ENCODE data around the gene NFATC3.

The NFATC3 gene

DNA sequence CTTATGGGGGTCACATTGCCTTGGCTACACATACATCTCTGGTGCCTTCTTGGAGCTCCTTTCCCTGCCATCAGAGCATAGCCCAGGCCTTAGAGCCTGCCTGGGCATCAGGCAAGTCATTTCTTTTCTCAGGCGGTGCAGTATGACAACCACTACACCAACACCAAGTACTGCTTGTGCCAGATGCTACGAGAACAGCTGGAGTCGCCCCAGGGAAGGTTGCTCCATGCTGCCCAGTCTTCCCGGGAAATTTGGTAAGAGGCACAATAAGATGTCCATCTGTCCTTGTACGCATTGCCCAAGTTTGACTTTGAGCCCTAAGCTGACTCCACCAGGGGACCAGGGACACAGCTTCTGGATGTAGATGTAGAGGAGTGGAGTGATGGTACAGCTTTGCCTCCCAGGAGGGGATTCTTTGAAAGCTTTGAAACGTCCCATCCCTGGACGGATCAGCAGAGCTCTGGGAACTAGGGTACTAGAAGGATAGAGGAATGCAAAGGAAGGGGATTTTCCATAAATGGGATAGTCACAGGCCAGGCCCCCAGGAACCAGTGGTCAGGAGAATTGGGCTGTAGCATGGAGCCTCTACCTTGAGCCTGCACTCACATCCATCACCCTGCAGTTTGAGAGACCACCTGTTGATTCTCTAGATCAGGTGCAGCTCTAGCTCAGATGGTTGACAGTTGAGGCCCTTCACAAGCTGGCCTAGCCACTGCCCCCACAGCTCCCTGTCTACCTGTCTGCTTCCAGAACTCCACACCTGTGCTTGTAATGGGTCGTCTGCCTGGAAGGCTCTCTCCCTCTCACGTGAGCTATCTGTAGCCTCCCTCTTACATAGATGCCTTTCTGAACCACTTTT lies 11.0 kb upstream of the NFATC3 start:
- DNase-seq = no peak

DNA sequence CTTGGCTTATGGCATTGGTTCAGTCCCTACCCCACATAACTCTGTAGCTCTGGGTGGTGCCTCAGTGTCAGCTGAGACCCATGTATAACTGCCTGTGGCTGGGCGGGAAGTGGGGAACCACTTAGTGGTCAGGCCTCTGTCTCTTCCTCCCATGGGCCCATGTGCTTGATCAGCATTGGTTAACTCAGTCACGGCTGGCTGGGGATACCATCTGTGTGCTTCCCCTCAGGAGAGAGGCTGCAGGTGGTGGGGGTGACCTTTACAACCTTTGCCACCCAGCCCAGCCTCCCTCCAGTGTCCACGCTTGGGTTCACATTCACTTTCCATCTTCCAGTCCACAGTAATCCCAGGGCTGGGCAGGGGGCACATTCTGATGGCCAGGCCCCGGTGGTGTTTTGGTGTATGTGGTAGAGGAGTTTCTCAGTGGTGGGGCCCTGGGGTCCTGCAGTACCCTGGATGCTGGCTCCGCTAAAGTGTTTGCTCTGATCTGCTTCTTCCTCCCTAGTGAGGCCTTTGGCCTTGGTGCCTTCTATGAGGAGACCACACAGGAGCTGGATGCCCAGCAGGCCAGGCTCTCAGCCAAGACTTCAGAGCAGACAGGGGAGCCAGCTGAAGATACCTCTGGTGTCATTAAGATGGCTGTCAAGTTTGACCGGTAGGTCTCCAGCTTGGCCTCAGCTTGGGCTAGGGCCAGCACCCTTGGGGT lies 10.2 kb upstream of the NFATC3 start:
- peak; percentile 32 to 44 (median 35) for DNase-seq

DNA sequence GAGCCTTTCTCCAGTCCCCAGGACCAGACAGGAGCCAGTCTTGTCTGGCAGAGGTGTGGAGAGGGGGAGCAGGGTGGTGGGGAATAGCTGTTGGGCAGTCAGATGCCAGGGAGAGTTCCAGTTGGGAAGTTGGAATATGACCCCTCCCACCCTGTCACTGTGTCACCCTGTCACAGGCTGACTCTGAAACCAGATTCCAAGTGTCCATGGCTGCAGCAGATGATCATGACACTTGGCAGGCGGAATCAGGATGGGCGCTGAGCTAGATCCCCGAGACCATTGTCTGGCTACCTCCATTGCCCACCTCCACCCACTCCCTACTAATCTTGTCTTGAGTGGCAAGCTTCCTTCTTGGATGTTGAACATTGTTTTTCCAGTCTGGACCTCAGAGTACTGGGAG lies 9.2 kb upstream of the NFATC3 start:
- DNase-seq = no peak

DNA sequence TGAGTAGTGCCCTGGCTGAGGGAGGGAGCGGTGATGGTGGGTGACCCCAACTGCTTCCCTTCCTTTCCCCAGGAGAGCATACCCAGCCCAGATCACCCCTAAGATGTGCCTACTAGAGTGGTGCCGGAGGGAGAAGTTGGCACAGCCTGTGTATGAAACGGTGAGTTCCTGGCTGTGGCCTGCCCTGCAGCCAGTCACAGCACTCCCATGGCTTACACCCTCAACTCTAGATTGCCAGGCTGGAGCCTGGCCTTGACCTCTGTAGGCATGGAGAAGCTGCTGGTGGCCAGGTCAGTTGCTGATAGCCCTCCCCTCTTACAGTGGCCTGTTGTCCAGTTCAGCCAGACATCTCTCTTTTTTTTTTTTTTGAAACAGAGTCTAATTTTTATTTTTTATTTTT lies 8.6 kb upstream of the NFATC3 start:
- no peak for DNase-seq

DNA sequence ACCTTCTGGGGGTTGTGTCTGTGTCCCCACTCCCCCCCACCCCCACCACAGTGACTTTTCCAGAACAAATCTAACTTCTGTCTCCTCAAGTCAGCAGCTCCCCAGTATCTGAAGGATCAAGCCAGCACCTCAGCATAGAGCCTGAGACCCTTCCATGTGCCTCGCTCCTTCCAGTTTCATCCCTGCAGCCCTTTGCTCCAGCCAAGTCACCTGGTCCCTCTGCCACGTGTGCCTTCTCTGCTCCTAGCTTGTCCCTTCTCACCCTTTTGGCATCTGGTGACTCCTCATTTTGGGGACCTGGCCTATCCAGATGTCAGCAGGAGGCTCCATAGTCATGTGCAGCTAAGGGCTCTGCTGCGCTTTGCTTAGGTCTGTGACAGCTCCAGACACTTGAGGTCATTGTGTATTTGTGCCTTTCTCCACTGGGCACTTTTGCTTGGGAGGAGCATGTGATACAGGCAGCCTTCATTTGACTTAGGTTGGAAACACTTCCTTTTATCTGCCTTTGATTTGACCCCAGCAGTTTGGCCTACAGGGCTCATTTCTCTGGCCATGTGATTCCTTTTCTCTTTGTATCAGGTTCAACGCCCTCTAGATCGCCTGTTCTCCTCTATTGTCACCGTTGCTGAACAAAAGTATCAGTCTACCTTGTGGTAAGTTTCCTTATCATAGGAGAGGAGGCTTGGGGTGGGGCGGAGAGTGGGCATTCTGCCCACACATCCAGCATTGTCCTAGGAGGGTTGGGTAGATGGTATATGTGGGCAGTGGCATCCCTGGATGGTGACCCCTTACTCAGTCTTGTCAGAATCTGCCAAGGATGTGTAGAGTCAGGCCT lies 7.1 kb upstream of the NFATC3 start:
- peak in 2 of 3 donors; percentile 25 to 29 for DNase-seq

DNA sequence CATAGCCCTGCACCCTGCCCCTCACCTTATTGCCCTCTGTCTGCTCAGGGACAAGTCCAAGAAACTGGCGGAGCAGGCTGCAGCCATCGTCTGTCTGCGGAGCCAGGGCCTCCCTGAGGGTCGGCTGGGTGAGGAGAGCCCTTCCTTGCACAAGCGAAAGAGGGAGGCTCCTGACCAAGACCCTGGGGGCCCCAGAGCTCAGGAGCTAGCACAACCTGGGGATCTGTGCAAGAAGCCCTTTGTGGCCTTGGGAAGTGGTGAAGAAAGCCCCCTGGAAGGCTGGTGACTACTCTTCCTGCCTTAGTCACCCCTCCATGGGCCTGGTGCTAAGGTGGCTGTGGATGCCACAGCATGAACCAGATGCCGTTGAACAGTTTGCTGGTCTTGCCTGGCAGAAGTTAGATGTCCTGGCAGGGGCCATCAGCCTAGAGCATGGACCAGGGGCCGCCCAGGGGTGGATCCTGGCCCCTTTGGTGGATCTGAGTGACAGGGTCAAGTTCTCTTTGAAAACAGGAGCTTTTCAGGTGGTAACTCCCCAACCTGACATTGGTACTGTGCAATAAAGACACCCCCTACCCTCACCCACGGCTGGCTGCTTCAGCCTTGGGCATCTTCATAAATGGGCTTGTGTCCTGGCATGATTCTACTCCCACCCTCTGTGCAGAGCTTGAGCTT lies 6.3 kb upstream of the NFATC3 start:
- no peak for DNase-seq

DNA sequence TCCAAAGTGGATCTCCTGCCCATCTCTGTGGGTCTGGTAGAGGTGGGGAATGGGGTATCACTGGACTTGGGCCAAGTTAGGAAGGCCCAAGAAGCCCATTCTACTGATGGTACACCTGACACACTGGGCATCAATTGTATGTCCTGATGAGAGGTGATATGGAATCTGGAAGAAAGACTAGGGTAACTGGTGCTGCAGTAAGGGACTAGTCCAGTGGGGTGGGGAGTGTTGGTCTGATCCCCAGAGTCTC lies 5.9 kb upstream of the NFATC3 start:
- DNase-seq = no peak

DNA sequence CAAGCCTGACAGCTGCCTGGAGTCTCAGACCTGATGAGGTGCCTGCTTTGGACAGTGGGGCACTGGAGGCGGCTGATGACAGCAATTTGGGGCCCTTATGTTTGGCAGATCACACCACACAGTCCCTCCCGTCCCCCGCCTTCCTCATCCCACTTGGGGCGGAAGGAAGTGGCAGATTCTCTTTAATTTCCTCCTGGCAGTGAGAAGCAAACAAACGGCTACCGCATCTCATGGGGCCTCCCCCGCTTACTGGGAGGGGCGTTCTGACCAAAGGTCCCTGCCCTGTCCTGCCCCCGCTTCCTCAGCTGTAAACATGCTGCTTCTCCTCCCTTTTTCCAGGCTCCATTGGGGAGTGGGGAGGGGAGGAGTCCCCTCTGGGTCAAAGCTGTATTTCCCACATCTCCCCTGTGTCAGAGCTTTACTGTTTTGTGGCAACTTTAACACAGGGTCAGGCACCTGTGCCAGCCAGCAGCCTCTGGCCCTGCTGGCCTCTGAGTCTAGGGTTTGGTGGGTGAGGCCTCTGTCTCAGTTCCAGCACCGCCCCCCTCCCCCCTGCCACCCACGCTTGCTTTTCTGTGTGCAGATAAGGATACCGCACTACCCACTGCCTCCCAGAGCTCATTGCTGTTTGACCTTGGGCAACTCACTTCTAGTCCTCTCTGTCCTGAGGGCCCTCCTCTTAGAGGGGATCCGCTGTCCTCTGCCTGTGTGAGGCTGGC lies 5.4 kb upstream of the NFATC3 start:
- peak; percentile 89 to 92 (median 90) for DNase-seq

DNA sequence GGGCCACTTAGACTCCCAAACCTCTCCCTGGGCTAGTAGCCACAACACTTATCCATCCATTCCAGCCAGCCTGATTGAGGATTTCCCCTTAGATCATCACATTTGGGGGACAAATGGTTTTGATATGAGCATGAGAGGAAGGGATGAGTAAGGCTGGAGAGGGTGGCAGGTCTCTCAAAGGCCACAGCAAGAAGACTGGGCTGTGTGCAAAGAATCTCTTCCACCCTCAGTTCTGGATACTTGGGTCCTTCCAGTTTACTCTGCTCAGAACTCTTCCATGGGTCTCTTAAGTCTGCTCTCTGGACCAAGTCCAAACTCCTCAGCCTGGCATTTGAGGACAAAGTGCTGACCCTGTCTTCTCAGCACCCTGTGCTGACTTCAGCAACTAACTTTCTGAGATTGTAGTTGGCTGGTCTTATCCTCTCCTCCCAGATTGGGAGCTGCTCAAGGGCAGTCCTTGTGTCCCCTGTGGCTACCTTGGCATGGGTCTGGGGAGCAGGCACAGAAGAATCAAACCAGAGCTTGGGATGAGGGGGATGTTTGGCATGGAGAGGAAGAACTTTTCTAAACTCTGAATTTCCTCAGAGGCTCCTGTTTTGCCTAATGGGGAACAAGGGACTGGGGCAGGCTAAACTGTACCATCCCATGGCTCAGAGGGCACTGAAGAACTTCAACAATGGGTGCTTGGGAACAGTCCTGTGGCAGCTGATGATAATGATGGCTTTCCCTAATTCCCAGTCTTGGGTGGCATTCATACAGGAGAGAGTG lies 3.1 kb upstream of the NFATC3 start:
- peak in 2 of 3 donors; percentile 47 to 53 for DNase-seq

DNA sequence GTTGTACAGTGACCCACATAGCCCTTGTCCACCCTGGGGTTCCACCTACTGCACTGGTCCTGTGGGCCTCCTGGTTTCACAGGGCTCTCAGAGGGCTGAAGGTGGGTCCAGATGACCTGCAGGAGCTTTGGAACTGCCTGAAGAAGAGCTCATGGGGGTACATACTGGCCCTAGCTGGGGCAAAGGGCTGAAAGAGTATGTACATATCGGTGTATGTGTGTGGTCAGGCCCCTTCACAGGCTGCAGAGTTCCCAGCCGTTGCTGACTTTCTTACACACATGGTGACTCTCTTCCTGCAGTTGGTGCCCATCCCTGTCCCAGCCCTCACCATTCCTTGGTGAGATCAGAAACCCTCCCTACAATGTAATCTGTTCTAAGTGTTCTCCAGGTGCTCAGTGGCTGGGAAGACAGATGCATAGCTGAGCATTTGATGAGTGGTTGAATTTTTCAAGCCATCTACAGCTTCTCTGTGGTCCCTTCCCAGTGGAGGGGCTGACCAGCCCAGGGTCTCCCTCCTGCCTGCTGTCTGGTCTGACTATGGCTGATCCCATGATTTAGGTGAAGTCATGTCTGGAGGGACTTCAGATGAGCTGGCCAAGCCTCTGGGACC lies 2.4 kb upstream of the NFATC3 start:
- DNase-seq = no peak

DNA sequence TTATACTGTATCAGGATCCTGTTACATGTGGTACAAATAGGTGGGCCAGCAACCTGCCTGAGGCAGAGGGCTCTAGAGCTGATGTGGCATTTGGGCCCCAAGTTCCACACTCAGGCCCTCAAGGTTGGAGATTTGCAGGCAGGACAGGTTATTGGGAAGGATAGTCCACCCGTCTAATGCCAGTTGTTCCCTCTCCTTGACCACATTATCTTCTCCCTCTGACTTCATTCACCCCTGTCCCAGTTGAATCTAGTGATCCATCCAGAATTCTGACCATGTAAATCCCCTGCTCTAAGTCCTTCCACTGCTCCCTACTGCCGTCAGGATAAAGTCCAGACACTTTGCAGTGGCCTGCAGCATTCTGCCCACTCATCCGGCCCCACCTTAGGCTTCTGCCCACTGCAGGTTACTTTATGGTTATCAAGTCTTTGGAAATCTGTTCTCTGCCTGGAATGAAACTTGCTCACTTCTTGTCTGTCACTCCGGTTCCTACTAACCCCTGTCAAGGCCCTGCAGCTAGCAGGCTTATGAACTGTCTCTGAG lies 1.9 kb upstream of the NFATC3 start:
- DNase-seq = no peak

DNA sequence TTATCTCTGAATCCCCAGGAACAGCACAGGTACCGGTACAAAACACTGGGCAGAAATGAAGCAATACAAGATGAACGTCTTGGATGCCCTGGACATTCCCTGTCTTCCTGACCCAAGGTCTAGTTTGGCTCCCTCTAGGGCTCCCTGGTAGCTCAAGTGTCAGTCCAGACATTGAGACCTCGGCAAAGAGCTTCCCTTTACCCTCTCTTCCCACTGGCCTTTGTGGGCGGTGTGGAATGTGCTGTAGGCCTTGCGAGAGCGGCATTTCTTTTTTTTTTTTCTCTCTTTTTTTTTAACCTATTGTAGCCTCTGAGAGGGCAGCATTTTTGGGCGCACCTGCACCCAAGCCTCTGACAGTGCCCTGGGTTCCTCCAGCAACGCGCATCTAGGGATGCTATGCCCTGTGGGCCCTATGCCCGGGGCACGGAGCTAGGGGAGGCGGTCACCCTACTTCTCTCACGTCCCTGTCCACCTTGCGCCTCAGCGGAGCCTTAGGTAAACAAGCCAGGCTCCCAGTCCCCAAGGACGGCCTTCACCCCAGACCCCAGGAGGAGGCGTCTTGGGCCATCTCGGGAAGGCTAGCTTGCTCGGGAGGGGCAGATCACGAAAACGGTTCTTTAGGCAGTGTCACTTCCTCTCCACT lies 1.2 kb upstream of the NFATC3 start:
- peak; percentile 62 to 66 (median 65) for DNase-seq

DNA sequence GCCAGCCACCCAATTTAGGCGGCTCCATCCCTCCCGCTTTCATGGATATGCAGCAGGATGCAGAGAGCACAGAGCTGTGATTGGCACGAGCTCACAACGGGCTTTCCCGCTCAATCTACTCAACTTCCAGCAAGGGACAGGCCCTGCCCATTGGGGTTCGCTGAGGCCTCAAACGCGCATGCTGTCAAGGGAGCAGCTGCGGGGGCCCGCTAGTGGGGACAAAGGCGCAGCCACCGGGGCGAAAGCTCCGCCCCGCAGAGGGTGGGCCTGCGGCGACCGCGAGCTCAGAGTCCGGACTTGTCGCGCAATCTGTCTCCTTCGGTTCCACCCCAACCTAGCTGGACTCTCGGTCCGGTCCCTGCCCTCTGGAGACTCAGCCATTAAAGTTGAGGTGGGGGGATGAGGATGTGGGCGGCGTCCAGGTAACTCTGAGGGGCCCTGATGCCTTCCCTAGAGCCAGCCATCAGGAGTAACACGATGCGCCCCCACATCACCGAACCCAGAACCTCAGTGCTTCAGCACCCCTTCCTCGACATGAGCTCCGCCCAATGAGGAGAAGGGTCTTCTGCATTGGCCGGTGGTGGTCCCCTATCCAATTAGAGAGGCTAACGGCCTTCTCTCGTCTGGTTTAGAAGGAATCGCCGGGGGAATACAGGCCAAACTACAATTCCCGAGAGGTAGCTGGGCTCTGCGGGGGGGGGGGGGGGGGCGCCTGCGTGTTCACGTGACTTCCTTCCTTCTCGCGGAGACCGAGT lies 489 bp upstream of the NFATC3 start:
- DNase-seq = peak; percentile 89 to 93 (median 90)

DNA sequence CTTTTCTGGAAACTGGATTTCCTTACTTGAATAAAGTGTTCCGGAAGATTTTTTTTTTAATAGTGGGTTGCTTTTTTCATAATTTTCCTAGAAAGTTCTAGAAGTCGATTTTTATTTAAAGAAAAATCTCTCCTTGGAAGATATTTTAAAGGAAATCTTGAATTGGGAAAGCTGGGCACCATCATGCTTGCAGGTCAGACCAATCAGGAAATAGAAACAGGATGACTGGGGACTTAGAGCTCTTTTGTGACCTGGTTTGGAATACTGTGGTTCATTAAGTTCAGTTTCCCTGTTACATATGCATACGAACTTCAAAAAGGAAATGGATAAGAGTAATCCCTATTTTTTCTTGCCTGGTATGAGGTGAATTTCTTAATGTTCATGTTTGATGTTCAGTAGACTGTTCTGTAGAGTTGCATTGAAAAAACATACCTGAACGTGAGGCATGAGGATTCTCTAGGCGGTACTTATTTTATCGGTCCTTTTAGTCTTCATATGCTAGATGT lies 1.2 kb downstream of the NFATC3 start:
- DNase-seq = peak in 2 of 3 donors; percentile 45 to 63

DNA sequence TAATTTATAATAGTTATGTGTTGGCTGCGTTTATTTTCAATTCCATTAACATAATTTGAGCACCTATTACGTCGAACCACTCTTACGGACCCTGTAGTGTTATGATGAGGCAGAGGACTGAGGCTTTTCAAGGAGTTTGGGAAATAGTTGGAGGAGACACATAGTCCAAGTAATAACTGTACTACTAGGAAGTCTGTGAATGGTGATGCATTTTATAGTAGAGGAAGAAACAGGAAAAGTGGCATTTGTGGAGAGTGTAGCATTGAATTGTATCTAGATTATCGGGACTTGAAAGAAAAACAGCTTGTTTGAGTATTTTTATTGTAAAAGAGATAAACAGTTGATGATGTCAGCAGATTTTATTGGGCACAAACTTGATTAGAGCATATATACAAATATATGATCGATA lies 1.7 kb downstream of the NFATC3 start:
- DNase-seq = no peak

DNA sequence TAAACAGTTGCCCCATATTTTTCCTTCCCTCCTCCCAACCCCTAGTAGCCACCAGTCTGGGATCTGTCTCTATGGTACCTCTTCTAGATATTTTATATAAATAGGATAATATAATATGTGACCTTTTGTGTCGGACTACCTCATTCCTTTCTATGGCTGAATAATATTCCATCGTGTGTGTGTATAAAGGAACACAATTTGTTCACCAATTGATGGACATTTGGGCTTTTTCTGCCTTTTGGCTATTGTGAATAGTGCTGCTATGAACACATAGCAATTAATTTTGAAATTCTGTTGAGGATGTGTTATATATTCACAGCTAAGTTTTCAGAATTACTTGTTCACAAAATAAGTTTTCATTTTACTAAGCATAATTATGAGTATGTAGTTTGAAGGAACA lies 2.5 kb downstream of the NFATC3 start:
- DNase-seq = no peak

DNA sequence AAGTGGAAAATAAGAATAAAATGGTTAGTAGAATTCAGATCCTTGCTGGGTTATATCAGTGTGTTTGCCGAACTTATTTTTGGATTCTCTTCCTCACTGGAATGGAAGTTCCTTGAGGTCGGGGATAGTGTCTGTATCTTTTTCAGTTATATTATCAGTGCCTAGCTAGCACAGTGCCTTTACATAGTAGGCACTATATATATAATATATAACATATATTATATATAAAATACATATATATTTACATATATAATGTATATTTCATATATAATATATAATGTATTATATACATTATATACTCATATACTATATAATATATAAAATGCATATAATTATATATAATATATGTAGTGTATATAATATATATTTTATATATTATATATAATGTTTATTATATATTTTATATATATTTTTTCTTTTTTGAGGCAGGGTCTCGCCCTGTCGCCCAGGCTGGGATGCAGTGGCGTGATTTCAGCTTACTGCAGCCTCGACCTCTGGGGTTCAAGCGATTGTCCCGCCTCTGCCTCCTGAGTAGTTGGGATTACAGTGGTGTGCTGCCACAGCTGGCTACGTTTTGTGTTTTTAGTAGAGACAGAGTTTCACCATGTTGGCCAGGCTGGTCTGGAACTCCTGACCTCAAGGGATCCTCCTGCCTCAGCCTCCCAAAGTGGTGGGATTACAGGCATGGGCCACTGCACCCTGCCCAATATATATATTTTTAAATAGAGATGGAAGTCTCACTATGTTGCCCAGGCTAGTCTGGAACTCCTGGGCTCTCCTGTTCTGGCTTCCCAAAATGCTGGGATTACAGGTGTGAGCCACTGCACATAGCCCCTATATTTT lies 3.2 kb downstream of the NFATC3 start:
- DNase-seq = no peak

DNA sequence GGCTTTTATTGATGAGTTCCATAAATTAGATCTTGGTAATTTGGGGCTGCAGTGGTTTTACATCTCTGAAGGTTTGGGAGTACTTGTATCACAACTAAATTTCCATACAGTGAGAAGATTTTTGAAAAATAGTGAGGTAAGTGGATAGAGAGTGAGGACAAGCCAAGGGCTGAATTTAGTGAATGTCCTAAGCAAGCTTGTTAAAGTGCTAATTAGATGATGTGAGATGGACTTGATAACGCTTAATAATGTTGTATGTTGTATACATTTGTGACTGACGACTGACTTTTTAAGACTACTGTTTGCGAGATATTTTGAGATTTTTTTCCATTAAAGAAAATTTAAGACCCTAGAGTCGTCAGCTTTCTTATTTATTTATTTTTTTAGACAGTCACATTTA lies 3.9 kb downstream of the NFATC3 start:
- DNase-seq = no peak
